GM21825 (cell line): Measurements from ENCODE around the gene SLC26A1.

ENCODE experiments used
- ATAC-seq: cut with Tn5 transposase; IDR thresholded peaks from one replicate; pipeline ENCODE4 v1.9.1; 2021; ENCODE audit warnings: mild to moderate bottlenecking, moderate library complexity; ENCODE audit not compliant: unreplicated experiment

Gene SLC26A1

DNA sequence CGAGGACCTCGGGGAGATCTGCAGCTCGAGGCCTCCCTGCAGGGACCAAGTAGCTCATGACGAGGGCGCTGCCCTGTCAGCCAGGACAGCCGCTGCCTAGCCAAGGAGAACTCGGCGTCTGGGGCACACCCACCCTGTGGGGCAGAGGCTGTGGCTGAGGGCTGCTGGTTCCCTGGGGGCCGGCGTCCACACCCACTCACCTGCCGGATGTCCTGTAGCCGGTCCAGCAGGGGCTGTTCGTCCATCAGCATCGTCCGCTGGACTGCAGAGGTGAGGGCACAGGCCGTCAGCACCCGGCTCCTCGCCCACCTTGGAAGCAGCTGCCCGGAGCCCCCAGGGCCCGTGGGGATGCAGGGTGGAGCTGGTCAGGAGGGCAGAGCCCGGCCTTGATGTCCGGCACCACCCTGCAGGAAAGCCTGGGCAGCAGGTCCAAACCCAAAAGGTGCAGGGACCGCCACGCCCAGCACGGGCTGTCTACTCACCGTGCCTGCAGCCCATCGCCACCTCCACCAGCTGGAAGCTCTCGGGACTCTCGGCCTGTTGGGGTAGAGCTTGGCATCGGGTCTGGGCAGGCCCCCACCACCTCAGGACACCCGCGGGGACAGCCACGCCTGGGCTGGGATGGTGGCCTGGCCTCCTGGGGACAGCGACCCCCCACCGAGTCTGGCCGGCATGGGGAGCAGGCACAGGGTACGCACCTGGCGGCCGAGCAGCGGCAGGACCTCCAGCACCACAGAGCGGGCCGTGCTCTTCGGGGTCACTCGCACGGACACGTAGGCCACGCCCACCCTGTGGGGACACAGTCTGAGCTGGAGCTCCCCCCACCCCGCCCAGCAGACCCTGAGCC is 26.7 kb downstream of the SLC26A1 start:
- no peak for ATAC-seq

GRCh38 chr4:965766-966134 is 27.5 kb downstream of the SLC26A1 start:
- no peak for ATAC-seq

DNA sequence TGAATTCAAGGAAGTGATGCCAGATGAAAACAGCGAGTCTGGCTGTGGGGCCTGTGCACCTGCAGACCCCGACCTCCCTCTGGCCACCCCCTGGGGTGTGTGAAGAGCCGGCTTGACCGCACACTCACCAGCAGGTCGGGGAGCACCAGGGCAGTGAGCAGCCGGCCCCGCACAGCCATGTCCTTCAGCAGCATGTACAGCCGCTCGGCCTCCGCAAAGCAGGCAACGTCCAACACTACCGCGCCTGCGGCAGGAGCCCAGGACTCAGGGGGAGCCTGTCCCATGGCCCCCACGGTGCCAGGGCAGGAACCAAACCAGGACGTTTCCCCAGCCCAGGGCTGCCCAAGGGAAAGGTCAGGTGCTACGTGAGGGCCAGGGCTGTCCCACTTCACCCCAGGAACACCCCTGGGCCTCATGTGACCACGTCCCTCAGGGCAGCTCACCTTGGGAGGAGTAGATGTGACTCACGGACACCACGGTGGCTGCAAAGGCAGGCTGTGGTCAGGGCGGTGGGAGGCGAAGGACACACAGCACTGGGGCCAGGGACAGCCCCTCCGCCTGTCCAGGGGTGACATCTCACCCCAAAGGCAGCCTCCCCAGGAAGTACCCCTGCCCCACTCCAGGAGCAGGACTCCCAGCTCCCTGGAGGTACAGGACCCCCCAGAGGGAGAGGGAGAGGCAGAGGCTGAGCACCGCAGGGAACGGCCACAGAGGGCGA is 28.0 kb downstream of the SLC26A1 start:
- ATAC-seq, result no peak

GRCh38 chr4:964346-965025 is 28.7 kb downstream of the SLC26A1 start:
- ATAC-seq, result no peak

- no peak for ATAC-seq
Measured at GRCh38 chr4:963276-964225, 29.7 kb downstream of the SLC26A1 start.

DNA sequence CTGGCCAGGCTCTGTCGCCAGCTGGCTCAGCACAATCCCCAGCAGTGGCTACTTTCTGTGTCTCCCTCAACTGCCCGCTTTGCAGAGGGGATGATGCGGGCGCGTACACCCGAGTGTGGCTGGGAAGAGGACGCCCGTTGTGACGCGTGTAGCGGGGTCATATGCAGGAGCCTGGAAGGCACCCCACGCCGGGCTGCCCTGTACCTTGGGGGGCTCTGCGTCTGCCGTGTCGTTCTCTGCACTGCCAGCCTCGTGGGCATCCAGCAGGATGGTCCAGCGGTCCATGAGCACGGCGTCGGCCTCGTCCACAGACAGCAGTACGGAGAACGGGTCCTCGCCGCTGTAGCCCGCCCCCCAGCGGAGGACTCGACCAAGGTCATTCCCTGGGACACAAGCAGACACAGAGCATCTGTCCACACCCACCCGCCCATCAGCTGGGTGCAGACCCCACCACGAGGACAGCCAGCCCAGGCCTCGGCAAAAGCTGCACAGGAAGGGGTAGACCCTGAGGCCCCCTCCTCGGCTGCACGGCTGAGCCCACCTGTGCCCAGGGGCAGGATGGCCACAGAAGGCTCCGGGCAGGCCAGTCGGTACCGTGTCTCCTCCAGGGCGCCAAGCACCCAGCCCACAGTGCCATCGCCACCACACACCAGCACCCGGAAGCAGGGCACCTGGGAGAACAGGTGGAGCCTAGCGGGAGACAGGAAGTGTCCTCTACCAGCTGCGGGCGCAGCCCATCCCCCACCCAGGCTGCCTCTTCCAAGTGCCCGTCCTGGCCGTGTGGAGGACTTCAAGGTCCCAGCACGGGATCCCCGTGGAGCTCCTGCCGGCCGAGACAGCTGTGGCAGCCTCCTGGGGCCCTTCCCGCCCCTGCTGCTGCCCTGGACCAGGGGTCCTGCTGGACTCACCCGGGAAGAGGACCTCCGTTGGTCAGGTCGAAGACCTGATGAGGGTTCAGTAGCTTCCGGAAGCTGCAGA is 30.7 kb downstream of the SLC26A1 start:
- ATAC-seq, result no peak

DNA sequence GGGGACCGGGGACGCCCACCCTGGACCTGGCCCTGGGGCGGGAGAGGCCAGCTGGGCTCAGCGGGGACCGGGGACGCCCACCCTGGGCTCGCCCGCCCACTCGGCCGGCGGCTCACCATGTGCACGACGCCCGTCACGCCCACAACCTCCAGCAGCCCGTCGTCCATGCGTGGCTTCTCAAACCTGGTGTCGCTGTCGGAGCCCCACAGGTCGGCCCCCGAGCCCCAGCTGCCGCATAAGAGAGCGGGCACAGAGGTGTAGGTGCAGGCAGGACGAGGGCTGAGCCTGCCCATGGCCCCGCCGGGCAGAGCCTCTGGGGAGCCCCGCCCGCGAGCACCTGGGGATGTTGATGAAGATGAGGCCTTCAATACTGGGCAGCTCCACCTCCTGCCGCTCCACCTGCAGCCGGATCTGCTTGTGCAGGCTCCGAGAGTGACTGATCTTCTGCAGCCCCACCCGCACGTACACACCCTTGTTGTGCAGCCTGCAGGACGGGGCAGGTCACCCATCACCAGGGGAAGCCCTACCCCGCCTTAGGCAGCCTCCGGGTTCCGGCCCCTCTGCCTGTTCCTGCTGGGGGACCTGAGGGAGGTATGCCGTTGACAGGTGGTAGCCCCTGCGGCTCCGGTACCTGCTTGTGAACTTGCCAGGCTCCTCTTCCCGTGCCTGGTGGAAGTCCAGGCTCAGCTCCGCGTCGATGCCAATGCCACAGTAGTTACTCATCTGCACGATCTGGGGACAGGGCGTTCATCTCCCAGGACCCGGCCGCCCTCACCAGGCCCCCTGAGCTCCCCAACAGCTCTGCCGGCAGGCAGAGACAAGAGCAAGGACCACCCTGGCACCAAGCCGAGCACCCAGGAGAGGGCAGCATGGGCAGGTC is 31.6 kb downstream of the SLC26A1 start:
- ATAC-seq, result no peak

DNA sequence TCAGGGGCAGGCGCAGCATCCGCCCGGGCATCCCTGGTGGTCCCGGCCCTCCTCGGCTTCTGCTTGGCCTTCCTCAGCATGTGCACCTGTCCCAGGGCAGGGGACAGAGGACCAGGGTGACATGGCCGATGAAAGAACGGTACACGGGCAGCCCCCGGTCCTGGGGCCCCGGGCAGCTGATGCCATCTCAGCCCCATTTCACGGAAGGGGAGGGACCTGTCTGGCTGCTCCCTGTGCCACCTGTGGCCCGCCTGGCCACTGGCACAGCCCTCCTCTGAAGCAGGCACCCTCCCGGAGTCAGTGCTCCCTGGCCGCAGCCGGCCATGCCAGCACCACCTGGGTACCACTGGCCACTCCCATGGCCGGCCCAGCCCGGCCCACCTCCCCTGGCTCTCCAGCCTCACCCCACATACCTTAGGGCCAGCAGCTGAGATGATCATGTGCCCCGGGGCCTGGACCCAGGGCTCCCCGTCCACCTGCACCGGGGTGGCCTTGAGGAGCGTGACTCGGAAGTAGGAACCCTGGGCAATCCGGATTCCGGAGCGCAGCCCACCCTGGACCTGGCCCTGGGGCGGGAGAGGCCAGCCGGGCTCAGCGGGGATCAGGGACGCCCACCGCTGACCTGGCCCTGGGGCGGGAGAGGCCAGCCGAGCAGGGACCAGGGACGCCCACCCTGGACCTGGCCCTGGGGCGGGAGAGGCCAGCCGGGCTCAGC is 32.4 kb downstream of the SLC26A1 start:
- no peak for ATAC-seq

DNA sequence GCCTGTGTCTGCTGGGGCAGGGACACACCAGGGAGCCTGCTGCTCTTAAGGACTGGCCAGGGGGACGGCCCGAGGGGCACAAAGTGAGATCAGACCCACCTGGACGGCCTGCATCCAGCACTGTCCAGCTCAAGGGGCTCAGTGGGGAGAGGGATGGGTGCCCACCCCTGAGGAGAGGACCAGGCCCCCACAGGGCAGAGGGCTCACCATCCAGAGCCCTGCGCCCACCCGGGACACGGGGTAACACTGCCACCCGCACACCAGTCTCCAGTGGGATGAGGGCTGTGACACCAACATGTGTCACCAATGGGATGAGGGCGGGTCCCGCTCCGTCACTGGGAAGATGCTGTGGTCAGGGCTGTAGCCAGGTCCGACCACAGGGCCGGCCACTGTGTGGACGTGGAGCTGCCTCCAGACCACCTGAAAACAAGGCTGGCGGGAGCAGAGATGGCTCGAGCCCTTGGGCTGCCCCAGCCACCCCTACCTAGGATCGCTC is 33.0 kb downstream of the SLC26A1 start:
- no peak for ATAC-seq

DNA sequence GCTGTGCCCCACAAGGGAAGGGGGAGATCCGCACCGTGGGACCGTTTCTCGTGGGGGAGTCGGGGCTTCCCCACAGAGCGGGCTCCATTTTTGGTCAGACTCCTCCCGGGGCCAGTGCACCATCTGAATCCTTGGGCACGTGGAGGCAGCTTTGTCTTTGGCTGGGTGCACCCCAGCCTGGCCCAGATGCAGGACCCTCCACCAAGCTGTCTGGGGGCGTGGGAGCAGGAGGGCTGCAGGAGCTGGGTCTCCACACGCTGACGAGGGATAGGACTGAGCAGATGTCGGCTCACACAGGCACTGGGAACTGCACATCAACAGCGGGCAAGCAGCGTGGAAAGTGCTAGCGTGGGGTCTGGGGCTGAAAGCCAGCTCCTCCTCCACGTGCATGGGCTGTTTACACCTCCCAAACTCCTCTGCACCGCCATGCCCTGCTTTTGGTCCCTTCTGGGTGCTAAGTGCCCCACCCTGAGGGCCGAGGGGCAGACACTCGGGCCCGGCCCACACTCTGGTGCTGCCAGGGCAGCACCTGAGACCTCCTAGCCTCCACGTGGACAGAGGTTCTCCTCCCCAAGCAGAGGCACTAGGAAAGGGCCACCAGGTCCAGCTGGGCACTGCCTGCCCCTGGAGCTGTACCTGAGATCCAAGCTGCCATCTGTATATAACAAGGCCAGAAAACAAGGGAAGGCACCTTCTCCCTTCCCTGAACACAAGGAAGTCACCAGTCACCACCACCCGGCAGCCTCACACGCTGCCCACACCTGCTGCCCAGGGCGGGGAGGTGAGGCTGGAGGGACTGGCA is 33.7 kb downstream of the SLC26A1 start:
- ATAC-seq, result no peak

- ATAC-seq, result no peak
Measured at GRCh38 chr4:958696-959337, 34.4 kb downstream of the SLC26A1 start.

DNA sequence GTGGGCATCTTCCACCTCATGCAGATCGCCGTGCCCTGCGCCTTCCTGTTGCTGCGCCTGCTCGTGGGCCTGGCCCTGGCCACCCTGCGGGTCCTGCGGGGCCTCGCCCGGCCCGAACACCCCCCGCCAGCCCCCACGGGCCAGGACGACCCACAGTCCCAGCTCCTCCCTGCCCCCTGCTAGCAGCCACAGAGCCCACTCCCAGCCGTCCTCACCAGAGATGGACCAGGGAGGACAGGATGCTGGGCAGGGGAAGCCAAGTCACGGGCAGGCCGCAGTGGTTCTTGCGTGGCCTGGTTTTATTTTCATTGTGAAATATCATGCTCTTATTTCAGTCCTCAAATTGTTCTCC is 34.9 kb downstream of the SLC26A1 start:
- ATAC-seq, result no peak

- no peak for ATAC-seq
Measured at GRCh38 chr4:957581-958313, 35.5 kb downstream of the SLC26A1 start.

GRCh38 chr4:957231-957580 is 36.0 kb downstream of the SLC26A1 start:
- no peak for ATAC-seq

- no peak for ATAC-seq
Measured at GRCh38 chr4:956531-957230, 36.5 kb downstream of the SLC26A1 start.
